Common myeloid progenitor, CD34-positive (primary cell): Measurements from ENCODE around the gene ITGA6.

Experiments used
- CTCF ChIA-PET: fragments of 350-600 bp; sonication (Branson Sonifier 250); formaldehyde crosslinking; loops from one replicate; lab custom pipeline; 2021; ENCODE audit warnings: antibody characterized with exemption; lab: Charles Lee
- POLR2A ChIA-PET: fragments of 350-600 bp; sonication (Branson Sonifier 250); formaldehyde crosslinking; loops from one replicate; lab custom pipeline; 2021; ENCODE audit warnings: antibody characterized with exemption; lab: Charles Lee
- DNase-seq, 3 donors: peaks; one replicate each; pipeline versions ENCODE4 v3.0.0 to v3.0.0-alpha.2; 2013
- H3K27ac ChIP-seq, 2 experiments: 1 replicate in 1 of 2; 2 replicates in 1 of 2; pipeline ENCODE4 v1.7.0; 2013; ENCODE audit warnings: inconsistent platforms in 2 of 2, low read length in 2 of 2, mild to moderate bottlenecking in 2 of 2, low read depth in 1 of 2, moderate library complexity in 1 of 2; ENCODE audit not compliant: severe bottlenecking in 2 of 2, insufficient read depth in 1 of 2, poor library complexity in 1 of 2
- H3K27me3 ChIP-seq, 5 experiments: replicated peaks in 2 of 5; 1 replicate in 3 of 5; 2 replicates in 2 of 5; pipeline versions ENCODE4 v1.6.1 to v1.7.0; 2013; ENCODE audit warnings: low read length in 4 of 5, mild to moderate bottlenecking in 2 of 5, moderate library complexity in 2 of 5, inconsistent platforms in 1 of 5; ENCODE audit not compliant: insufficient read depth in 5 of 5, control insufficient read depth in 4 of 5
- H3K36me3 ChIP-seq, 4 experiments: 1 replicate in 2 of 4; 2 replicates in 2 of 4; pipeline versions ENCODE4 v1.6.1 to v1.7.0; 2013; ENCODE audit warnings: low read length in 3 of 4, control low read depth in 1 of 4, mild to moderate bottlenecking in 1 of 4; ENCODE audit not compliant: control insufficient read depth in 4 of 4, insufficient read depth in 4 of 4
- H3K4me1 ChIP-seq, 4 experiments: 1 replicate in 3 of 4; 2 replicates in 1 of 4; pipeline versions ENCODE4 v1.6.1 to v1.7.1; 2013; ENCODE audit warnings: low read length in 3 of 4, mild to moderate bottlenecking in 3 of 4, control low read depth in 1 of 4, inconsistent platforms in 1 of 4, moderate library complexity in 1 of 4; ENCODE audit not compliant: control insufficient read depth in 4 of 4, insufficient read depth in 4 of 4; ENCODE audit errors: control extremely low read depth in 1 of 4
- H3K4me3 ChIP-seq, 7 experiments: 1 replicate in 4 of 7; 2 replicates in 3 of 7; pipeline versions ENCODE4 v1.5.1 to v1.7.0; 2013; ENCODE audit warnings: mild to moderate bottlenecking in 7 of 7, low read length in 6 of 7, moderate library complexity in 6 of 7, inconsistent platforms in 2 of 7, low read depth in 2 of 7, control low read depth in 1 of 7; ENCODE audit not compliant: insufficient read depth in 4 of 7, control insufficient read depth in 1 of 7; ENCODE audit errors: extremely low read depth in 1 of 7
- H3K9me3 ChIP-seq, 5 experiments: 1 replicate in 4 of 5; 2 replicates in 1 of 5; pipeline versions ENCODE4 v1.6.1 to v1.7.1; 2013; ENCODE audit warnings: low read length in 4 of 5, mild to moderate bottlenecking in 2 of 5, inconsistent platforms in 1 of 5, low read depth in 1 of 5, moderate library complexity in 1 of 5; ENCODE audit not compliant: control insufficient read depth in 4 of 5, insufficient read depth in 2 of 5; ENCODE audit errors: control extremely low read depth in 1 of 5
- WGBS: methylation state at CpG from one replicate; pipeline ENCODE4 v1.1.5; 2013; ENCODE audit not compliant: insufficient coverage; 5-methylcytosine and 5-hydroxymethylcytosine counted together

ITGA6 gene

GRCh38 chr2:172510548-172510947 lies 83.2 kb downstream of the ITGA6 start:
- WGBS, result 81% methylated on average over 3 of the region's 5 CpGs
- Histone ChIP-seq H3K27ac (no peak overlapping the region), H3K36me3 (peaks cover 4 to 6% (median 5%) of the 10 kb centered on the region in 4 experiments), H3K4me1 (peaks cover 3 to 29% (median 10%) of the 10 kb centered on the region in 4 experiments), H3K4me3 (peak overlapping the region in 2 of 7 experiments; percentile 5 to 43), H3K27me3 (no peaks in the 10 kb centered on the region), H3K9me3 (peaks cover 2 to 33% (median 21%) of the 10 kb centered on the region in 5 experiments)
- ChIA-PET CTCF (no interaction called here), POLR2A (no interaction called here)
- DNase-seq, result no peak

- ChIA-PET POLR2A (no interaction called here), CTCF (interaction anchor here (0.6 to 1.4 kb wide), 3 partner anchors 23 to 399 kb away, joined by 3 read pairs; no protein-coding TSS in a partner anchor)
- Histone ChIP-seq H3K4me3 (peak overlapping the region in 2 of 7 experiments; percentile 6 to 41), H3K27ac (no peak overlapping the region), H3K4me1 (peaks cover 3 to 29% (median 10%) of the 10 kb centered on the region in 4 experiments), H3K9me3 (peaks cover 2 to 33% (median 21%) of the 10 kb centered on the region in 5 experiments), H3K27me3 (no peaks in the 10 kb centered on the region), H3K36me3 (peaks cover 0 to 3% (median 2%) of the 10 kb centered on the region in 4 experiments)
- DNase-seq, result peak in 2 of 3 donors; percentile 28
- WGBS, result 91% methylated on average over 4 of the region's 5 CpGs
Observed at GRCh38 chr2:172512810-172513523, 85.6 kb downstream of the ITGA6 start.

- ChIA-PET CTCF (interaction anchor here (0.6 to 1.1 kb wide), 3 partner anchors 23 to 399 kb away, joined by 3 to 4 read pairs (median 3); no protein-coding TSS in a partner anchor), POLR2A (no interaction called here)
- peak overlapping the region in 2 of 7 experiments; percentile 6 to 14 for H3K4me3 ChIP-seq
- no peak overlapping the region for H3K27ac ChIP-seq
- DNase-seq, result no peak
- peaks cover 3 to 29% (median 10%) of the 10 kb centered on the region in 4 experiments for H3K4me1 ChIP-seq
- WGBS, result 96% methylated on average over 6 of the region's 6 CpGs
- no peaks in the 10 kb centered on the region for H3K36me3 ChIP-seq
- H3K9me3 ChIP-seq, result peaks cover 2 to 36% (median 21%) of the 10 kb centered on the region in 5 experiments
- H3K27me3 ChIP-seq, result no peaks in the 10 kb centered on the region
Observed at GRCh38 chr2:172513524-172513900, 86.1 kb downstream of the ITGA6 start.

DNA sequence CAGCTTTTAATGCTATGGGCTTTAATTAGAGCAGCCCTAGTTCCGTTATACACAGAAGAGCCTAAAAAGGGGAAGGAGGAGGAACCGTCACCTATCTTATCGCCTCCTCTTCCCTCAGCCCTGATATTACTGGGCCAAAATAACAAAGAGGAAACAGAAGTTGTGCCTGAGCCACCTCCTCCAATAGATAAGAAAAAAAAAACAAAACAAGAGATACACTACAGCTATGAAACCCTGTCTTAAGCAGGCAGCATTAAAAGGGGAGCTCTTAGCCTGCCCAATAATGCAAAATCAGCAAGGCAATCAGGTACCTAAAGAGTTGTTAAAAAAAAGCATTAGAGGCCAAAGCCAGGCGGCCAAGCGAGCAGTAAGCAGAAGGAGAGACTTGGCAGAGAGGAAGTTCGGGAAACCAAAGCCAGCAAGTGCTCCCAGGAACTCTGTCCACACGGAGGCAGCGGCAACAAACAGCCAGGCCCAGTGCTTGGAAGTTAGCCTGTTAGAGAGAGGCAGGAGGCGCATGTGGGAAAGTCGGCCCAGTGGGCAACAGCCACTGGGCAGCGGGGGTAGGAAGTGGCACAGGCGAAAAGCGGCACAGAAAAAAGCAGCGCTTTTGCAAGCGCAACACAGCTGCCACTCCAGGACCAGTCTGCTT lies 86.7 kb downstream of the ITGA6 start:
- DNase-seq, result peak; percentile 80 to 93 (median 86)
- ChIA-PET CTCF (interaction anchor here (1.0 to 1.1 kb wide), 2 partner anchors 22 to 36 kb away, joined by 3 to 4 read pairs; no protein-coding TSS in a partner anchor), POLR2A (no interaction called here)
- Histone ChIP-seq H3K9me3 (peaks cover 2 to 39% (median 21%) of the 10 kb centered on the region in 5 experiments), H3K36me3 (no peaks in the 10 kb centered on the region), H3K4me3 (peak overlapping the region in 2 of 7 experiments; percentile 8 to 31), H3K27ac (peak overlapping the region in 1 of 2 experiments; percentile 39), H3K4me1 (peaks cover 3 to 29% (median 10%) of the 10 kb centered on the region in 4 experiments), H3K27me3 (no peaks in the 10 kb centered on the region)
- WGBS, result 76% methylated on average over 13 of the region's 15 CpGs

GRCh38 chr2:172516299-172516698 lies 88.9 kb downstream of the ITGA6 start:
- Histone ChIP-seq H3K4me1 (peaks cover 0 to 11% (median 5%) of the 10 kb centered on the region in 4 experiments), H3K27ac (no peak overlapping the region), H3K27me3 (no peaks in the 10 kb centered on the region), H3K4me3 (no peak overlapping the region), H3K9me3 (peaks cover 2 to 54% (median 27%) of the 10 kb centered on the region in 5 experiments), H3K36me3 (no peaks in the 10 kb centered on the region)
- 91% methylated on average over 1 of the region's 1 CpG for WGBS
- ChIA-PET CTCF (no interaction called here), POLR2A (no interaction called here)
- DNase-seq, result peak in 2 of 3 donors; percentile 17 to 19

- DNase-seq, result no peak
- ChIA-PET POLR2A (no interaction called here), CTCF (no interaction called here)
- peaks cover 0 to 33% (median 14%) of the 10 kb centered on the region in 5 experiments for H3K9me3 ChIP-seq
- H3K27ac ChIP-seq, result no peak overlapping the region
- H3K4me1 ChIP-seq, result peaks cover 0 to 7% (median 2%) of the 10 kb centered on the region in 4 experiments
- H3K27me3 ChIP-seq, result no peaks in the 10 kb centered on the region
- H3K4me3 ChIP-seq, result no peak overlapping the region
- H3K36me3 ChIP-seq, result no peaks in the 10 kb centered on the region
Observed at GRCh38 chr2:172518995-172519394, 91.6 kb downstream of the ITGA6 start.
